ENCODE data around the gene CXorf58. TPM values are rescaled to one million over a fixed set of nuclear protein-coding genes. Genes with fewer than 3 reads are reported as not detected.

The CXorf58 gene
- total and polyA plus RNA-seq, 2 of the 13 experiments (the other 11 are each of a cell fraction or from before 2014, with no cell fraction given), result not detected

DNA sequence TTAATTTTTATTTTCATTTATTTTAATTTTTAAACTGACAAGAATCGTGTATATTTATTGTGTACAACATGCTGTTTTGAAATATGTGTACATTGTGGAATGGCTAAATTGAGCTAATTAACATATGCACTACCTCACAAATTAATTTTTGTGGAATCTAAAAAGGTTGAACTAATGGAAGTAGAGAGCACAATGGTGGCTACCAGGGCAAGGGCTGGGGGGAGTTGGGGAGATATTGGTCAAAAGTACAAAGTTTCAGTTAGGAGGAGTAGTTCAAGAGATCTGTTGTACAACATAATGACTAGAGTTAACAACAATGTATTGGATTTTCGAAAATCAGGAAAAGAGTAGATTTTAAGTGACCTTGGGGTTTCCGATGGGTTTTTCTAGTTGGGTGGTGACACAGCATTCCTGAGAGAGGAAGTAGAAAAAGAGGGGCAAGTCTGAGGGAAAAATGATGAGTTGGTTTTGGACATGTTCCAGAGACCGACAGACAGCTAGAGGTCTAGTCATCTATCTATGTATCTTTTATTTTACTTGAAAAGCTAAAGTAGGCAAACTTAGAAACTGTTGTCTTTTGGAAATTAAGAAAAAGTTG is 23.3 kb upstream of the CXorf58 start (continued):
- peak; percentile 25; the same call in 1 of the 2 replicates for TF ChIP-seq CREM (IDR thresholded peaks at IDR 0.05)
- no peak for TF ChIP-seq CREM (CRISPR knock-in tag; IDR thresholded peaks at IDR 0.05)

DNA sequence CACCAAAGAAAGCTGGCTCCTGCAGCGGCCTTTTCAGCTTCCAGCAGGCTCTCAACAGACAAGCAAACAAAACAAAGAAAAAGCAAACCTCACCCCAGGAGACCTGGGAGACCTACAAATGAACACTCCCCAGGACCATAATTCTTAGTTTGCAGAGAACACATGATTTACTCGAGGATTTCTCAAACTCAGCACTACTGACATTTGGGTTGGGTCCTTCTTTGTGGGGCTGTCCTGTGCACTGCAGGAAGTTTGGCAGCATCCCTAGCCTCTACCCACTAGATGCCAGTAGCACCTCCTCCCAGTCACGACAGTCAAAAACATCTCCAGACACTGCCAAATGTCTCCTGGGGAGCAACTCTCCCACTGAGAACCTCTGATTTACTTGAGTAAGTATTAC is 22.0 kb upstream of the CXorf58 start:
- intact Hi-C loops (cut with micrococcal nuclease; ENCODE audit: unreplicated experiment), result no loop called here

More for the DNA sequence above, 22.0 kb upstream of the CXorf58 start:
- Histone ChIP-seq H3K79me2 (ENCODE audit: insufficient read depth, low read length) (no peaks in the 10 kb centered on the region), H3K4me1 (ENCODE audit: insufficient read depth, low read length) (peaks cover 39% of the 10 kb centered on the region), H3K9ac (ENCODE audit: insufficient read depth, low read depth, low read length) (no peak overlapping the region), H2AFZ (ENCODE audit: low read length) (no peak overlapping the region), H3K27me3 (ENCODE audit: control insufficient read depth in 1 of 2, insufficient read depth in 2 of 2, low read length in 2 of 2) (no peaks in the 10 kb centered on the region), H3K4me3 (replicated peaks in 1 of 3; ENCODE audit: insufficient read depth in 1 of 3, low read depth in 2 of 3, low read length in 3 of 3) (no peak overlapping the region), H3K9me3 (ENCODE audit: low read length) (no peaks in the 10 kb centered on the region), H3K4me2 (ENCODE audit: low read depth, low read length) (no peak overlapping the region), H3K36me3 (replicated peaks in 1 of 2; ENCODE audit: control insufficient read depth in 1 of 2, insufficient read depth in 2 of 2, low read length in 2 of 2) (no peaks in the 10 kb centered on the region), H4K20me1 (ENCODE audit: insufficient read depth, low read length) (no peaks in the 10 kb centered on the region), H3K27ac (ENCODE audit: extremely low read length, insufficient read depth, low read length) (no peak overlapping the region)
- POLR2A ChIA-PET, result interaction anchor here (1.5 kb wide), 1 partner anchor 103 kb away, joined by 4 read pairs; the partner anchor contains the start of gene SAT1
- TF ChIP-seq AGO1 (IDR thresholded peaks at IDR 0.05; ENCODE audit: low read depth, low read length, poor library complexity, severe bottlenecking) (no peak), DNMT1 (CRISPR knock-in tag; IDR thresholded peaks at IDR 0.05) (no peak), ZNF432 (CRISPR knock-in tag; IDR thresholded peaks at IDR 0.05; ENCODE audit: borderline replicate concordance) (no peak), EED (CRISPR knock-in tag; IDR thresholded peaks at IDR 0.05) (no peak), ZNF629 (CRISPR knock-in tag; conservative IDR thresholded peaks at IDR 0.05) (0 out of 2 replicates have a peak, but pooled peaks have one; percentile 17)
- TF ChIP-seq, protein P1, sequence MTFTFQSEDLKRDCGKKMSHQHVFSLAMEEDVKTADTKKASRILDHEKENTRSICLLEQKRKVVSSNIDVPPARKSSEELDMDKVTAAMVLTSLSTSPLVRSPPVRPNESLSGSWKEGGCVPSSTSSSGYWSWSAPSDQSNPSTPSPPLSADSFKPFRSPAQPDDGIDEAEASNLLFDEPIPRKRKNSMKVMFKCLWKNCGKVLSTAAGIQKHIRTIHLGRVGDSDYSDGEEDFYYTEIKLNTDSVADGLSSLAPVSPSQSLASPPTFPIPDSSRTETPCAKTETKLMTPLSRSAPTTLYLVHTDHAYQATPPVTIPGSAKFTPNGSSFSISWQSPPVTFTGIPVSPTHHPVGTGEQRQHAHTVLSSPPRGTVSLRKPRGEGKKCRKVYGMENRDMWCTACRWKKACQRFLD (CRISPR knock-in tag; IDR thresholded peaks at IDR 0.05; ENCODE audit: borderline replicate concordance), result no peak
- TF ChIP-seq, protein P2, sequence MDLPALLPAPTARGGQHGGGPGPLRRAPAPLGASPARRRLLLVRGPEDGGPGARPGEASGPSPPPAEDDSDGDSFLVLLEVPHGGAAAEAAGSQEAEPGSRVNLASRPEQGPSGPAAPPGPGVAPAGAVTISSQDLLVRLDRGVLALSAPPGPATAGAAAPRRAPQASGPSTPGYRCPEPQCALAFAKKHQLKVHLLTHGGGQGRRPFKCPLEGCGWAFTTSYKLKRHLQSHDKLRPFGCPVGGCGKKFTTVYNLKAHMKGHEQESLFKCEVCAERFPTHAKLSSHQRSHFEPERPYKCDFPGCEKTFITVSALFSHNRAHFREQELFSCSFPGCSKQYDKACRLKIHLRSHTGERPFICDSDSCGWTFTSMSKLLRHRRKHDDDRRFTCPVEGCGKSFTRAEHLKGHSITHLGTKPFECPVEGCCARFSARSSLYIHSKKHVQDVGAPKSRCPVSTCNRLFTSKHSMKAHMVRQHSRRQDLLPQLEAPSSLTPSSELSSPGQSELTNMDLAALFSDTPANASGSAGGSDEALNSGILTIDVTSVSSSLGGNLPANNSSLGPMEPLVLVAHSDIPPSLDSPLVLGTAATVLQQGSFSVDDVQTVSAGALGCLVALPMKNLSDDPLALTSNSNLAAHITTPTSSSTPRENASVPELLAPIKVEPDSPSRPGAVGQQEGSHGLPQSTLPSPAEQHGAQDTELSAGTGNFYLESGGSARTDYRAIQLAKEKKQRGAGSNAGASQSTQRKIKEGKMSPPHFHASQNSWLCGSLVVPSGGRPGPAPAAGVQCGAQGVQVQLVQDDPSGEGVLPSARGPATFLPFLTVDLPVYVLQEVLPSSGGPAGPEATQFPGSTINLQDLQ (CRISPR knock-in tag; IDR thresholded peaks at IDR 0.05), result no peak
- TF ChIP-seq, protein P3, sequence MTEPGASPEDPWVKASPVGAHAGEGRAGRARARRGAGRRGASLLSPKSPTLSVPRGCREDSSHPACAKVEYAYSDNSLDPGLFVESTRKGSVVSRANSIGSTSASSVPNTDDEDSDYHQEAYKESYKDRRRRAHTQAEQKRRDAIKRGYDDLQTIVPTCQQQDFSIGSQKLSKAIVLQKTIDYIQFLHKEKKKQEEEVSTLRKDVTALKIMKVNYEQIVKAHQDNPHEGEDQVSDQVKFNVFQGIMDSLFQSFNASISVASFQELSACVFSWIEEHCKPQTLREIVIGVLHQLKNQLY (CRISPR knock-in tag; IDR thresholded peaks at IDR 0.05), result no peak
- no peak for FAIRE-seq
- no peak for DNase-seq (ENCODE audit: low spot score)
- no peak for ATAC-seq
- CTCF ChIA-PET (ENCODE audit: low intra/inter-chr PET ratio, low total read pairs), result no interaction called here
- no TSS peak for BruUV-seq (replicated peaks)
- WGBS (ENCODE audit: low lambda C conversion rate), result 85% methylated on average over 3 of the region's 3 CpGs
- in situ Hi-C loops (cut with HindIII; ENCODE audit: extremely low pct_ligation_motif_present, low pct_unique_long_range_greater_than_20kb), result no loop called here
